Transverse colon (tissue), 4 donors: ENCODE measurements around the gene NCKAP5.

Source experiments
- EP300 ChIP-seq: sonication (generic); formaldehyde crosslinking; IDR thresholded peaks from one replicate; pipeline ENCODE4 v1.6.1; 2017; ENCODE audit warnings: antibody characterized with exemption, low read depth
- POLR2A ChIP-seq: fragments of 450-650 bp; IDR thresholded peaks from one replicate; pipeline ENCODE4 v1.6.1; 2016; ENCODE audit warnings: antibody characterized with exemption, mild to moderate bottlenecking, moderate library complexity
- POLR2AphosphoS5 ChIP-seq, 3 donors: sonication (generic); formaldehyde crosslinking; IDR thresholded peaks; one replicate each; pipeline ENCODE4 v1.6.1; 2016; ENCODE audit warnings: antibody characterized with exemption in 3 of 3
- TF ChIP-seq, protein P1 (sequence below), 5 experiments: fragments of 200-600 bp in 3 of 5; fragments of 450-650 bp in 2 of 5; sonication (generic) in 3 of 5; IDR thresholded peaks; 1 replicate in 2 of 5; 2 replicates in 3 of 5; pipeline ENCODE4 v1.5.1; 2016 to 2017; ENCODE audit warnings: antibody characterized with exemption in 5 of 5, inconsistent platforms in 3 of 5, mild to moderate bottlenecking in 2 of 5, moderate library complexity in 1 of 5

DNA sequence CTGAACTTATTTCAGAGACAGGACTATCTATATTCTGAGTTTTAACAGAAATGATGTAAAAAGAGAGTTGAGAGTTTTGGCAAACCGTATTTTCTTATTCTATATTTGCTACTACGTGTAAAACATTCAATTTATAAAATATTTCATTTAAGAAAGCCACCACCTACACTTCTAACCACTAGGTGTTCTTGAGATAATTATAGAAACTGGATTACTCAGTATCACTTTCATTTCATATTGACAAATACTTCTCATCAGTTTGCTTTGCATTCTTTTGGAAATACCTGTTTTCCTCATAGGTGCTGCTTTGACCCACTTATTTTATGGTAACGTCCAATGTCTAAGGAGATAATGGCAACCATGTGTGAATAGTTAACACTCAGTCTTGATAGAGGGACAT is 794.9 kb downstream of the NCKAP5 start:
- TF ChIP-seq, protein P1, sequence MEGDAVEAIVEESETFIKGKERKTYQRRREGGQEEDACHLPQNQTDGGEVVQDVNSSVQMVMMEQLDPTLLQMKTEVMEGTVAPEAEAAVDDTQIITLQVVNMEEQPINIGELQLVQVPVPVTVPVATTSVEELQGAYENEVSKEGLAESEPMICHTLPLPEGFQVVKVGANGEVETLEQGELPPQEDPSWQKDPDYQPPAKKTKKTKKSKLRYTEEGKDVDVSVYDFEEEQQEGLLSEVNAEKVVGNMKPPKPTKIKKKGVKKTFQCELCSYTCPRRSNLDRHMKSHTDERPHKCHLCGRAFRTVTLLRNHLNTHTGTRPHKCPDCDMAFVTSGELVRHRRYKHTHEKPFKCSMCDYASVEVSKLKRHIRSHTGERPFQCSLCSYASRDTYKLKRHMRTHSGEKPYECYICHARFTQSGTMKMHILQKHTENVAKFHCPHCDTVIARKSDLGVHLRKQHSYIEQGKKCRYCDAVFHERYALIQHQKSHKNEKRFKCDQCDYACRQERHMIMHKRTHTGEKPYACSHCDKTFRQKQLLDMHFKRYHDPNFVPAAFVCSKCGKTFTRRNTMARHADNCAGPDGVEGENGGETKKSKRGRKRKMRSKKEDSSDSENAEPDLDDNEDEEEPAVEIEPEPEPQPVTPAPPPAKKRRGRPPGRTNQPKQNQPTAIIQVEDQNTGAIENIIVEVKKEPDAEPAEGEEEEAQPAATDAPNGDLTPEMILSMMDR (IDR thresholded peaks at IDR 0.05) = no peak
- TF ChIP-seq POLR2AphosphoS5 (IDR thresholded peaks at IDR 0.05) (no peak), EP300 (no peak), POLR2A (no peak)
